GM23338 (cell line): ENCODE data around the gene CEP72. TPM values are rescaled to one million over a fixed set of nuclear protein-coding genes. Genes with fewer than 3 reads are reported as not detected.

ENCODE experiments used
- ATAC-seq: fragments of 200-7000 bp; cut with Tn5 transposase; 3 replicates; pipeline ENCODE4 v1.9.1; 2020
- DNase-seq: peaks from one replicate; pipeline ENCODE4 v3.0.0-alpha.2; 2015; ENCODE audit warnings: low spot score
- H2AFZ ChIP-seq: fragments of 200-600 bp; sonication (generic); 2 replicates; pipeline ENCODE4 v1.8.0; 2016; ENCODE audit warnings: antibody characterized with exemption, mild to moderate bottlenecking, moderate library complexity
- H3F3A ChIP-seq: fragments of 200-600 bp; sonication (generic); replicated peaks from 2 replicates; pipeline ENCODE4 v1.8.0; 2017; ENCODE audit warnings: antibody characterized with exemption, mixed run types, low read depth
- H3K27ac ChIP-seq: fragments of 200-600 bp; sonication (generic); 2 replicates; pipeline ENCODE4 v1.6.1; 2016; ENCODE audit warnings: low read depth
- H3K27me3 ChIP-seq: fragments of 200-600 bp; sonication (generic); 2 replicates; pipeline ENCODE4 v1.8.0; 2016; ENCODE audit warnings: mild to moderate bottlenecking, mixed run types, moderate library complexity; ENCODE audit not compliant: insufficient read depth
- H3K36me3 ChIP-seq: fragments of 200-600 bp; sonication (generic); 2 replicates; pipeline ENCODE4 v1.8.0; 2016; ENCODE audit warnings: mild to moderate bottlenecking; ENCODE audit not compliant: insufficient read depth
- H3K4me1 ChIP-seq: fragments of 200-600 bp; sonication (generic); 2 replicates; pipeline ENCODE4 v1.8.0; 2016; ENCODE audit warnings: mild to moderate bottlenecking, moderate library complexity; ENCODE audit not compliant: insufficient read depth
- H3K4me2 ChIP-seq: fragments of 200-600 bp; sonication (generic); 2 replicates; pipeline ENCODE4 v1.7.1; 2017; ENCODE audit warnings: mixed run types
- H3K4me3 ChIP-seq: fragments of 200-600 bp; sonication (generic); 2 replicates; pipeline ENCODE4 v1.6.1; 2016; ENCODE audit warnings: mixed run types
- H3K79me2 ChIP-seq: fragments of 200-600 bp; sonication (generic); replicated peaks from 2 replicates; pipeline ENCODE4 v1.8.0; 2017; ENCODE audit warnings: mild to moderate bottlenecking; ENCODE audit not compliant: insufficient read depth
- H3K9me2 ChIP-seq: fragments of 200-600 bp; sonication (generic); 2 replicates; pipeline ENCODE4 v1.8.0; 2017; ENCODE audit not compliant: insufficient read depth
- H4K20me1 ChIP-seq: fragments of 200-600 bp; sonication (generic); replicated peaks from 2 replicates; pipeline ENCODE4 v1.8.0; 2017; ENCODE audit warnings: mild to moderate bottlenecking; ENCODE audit not compliant: insufficient read depth
- H3K27ac Mint-ChIP-seq: 2 replicates; pipeline ENCODE4 v1.8.0; 2020; ENCODE audit warnings: inconsistent platforms, mild to moderate bottlenecking, moderate library complexity, mixed read lengths
- H3K27me3 Mint-ChIP-seq: 3 replicates; pipeline ENCODE4 v1.8.0; 2022; ENCODE audit warnings: low read depth, mild to moderate bottlenecking, moderate library complexity, mixed read lengths, inconsistent platforms; ENCODE audit not compliant: insufficient read depth, poor library complexity
- H3K36me3 Mint-ChIP-seq: 3 replicates; pipeline ENCODE4 v1.8.0; 2021; ENCODE audit warnings: low read depth, mild to moderate bottlenecking, inconsistent platforms, moderate library complexity, mixed read lengths
- H3K4me1 Mint-ChIP-seq: 3 replicates; pipeline ENCODE4 v1.8.0; 2020; ENCODE audit warnings: mild to moderate bottlenecking, inconsistent platforms, mixed read lengths
- H3K4me3 Mint-ChIP-seq: 3 replicates; pipeline ENCODE4 v1.8.0; 2021; ENCODE audit warnings: moderate library complexity, mild to moderate bottlenecking, inconsistent platforms, mixed read lengths
- H3K9me3 Mint-ChIP-seq: 3 replicates; pipeline ENCODE4 v1.8.0; 2020; ENCODE audit warnings: moderate library complexity, mild to moderate bottlenecking, inconsistent platforms, mixed read lengths
- CREB1 ChIP-seq: fragments of 250-450 bp; sonication (Bioruptor Pico); IDR thresholded peaks from 2 replicates; pipeline ENCODE4 v1.5.0; 2020; ENCODE audit warnings: low read depth, mild to moderate bottlenecking, moderate library complexity
- EZH2 ChIP-seq: fragments of 200-600 bp; sonication (generic); IDR thresholded peaks from one replicate; pipeline ENCODE4 v1.8.0; 2017; ENCODE audit warnings: antibody characterized with exemption, mild to moderate bottlenecking, low read depth; ENCODE audit not compliant: unreplicated experiment
- EZH2phosphoT487 ChIP-seq: fragments of 200-600 bp; sonication (generic); IDR thresholded peaks from one replicate; pipeline ENCODE4 v1.8.1; 2018; ENCODE audit warnings: antibody characterized with exemption; ENCODE audit not compliant: unreplicated experiment
- JUNB ChIP-seq: IDR thresholded peaks from one replicate; pipeline ENCODE4 v1.6.1; 2016; ENCODE audit warnings: antibody characterized with exemption; ENCODE audit not compliant: unreplicated experiment
- NANOG ChIP-seq: IDR thresholded peaks from 2 replicates; pipeline ENCODE4 v1.6.1; 2016; ENCODE audit warnings: antibody characterized with exemption, borderline replicate concordance
- POLR2AphosphoS5 ChIP-seq: IDR thresholded peaks from 2 replicates; pipeline ENCODE4 v1.6.1; 2016; ENCODE audit warnings: antibody characterized with exemption, low read depth
- STAT1 ChIP-seq: IDR thresholded peaks from one replicate; pipeline ENCODE4 v1.6.1; 2016; ENCODE audit warnings: antibody characterized with exemption; ENCODE audit not compliant: unreplicated experiment
- ZNF114 ChIP-seq: fragments of 250-450 bp; sonication (Bioruptor Pico); IDR thresholded peaks from 2 replicates; pipeline ENCODE4 v1.5.0; 2020; ENCODE audit warnings: mild to moderate bottlenecking, moderate library complexity
- ZNF331 ChIP-seq: fragments of 250-450 bp; sonication (Bioruptor Pico); IDR thresholded peaks from 2 replicates; pipeline ENCODE4 v1.5.0; 2020; ENCODE audit warnings: low read depth, mild to moderate bottlenecking, moderate library complexity
- polyA plus RNA-seq: library from polyadenylated mRNA; unstranded; fragments of >200 nt; fragmentation: Nextera tagmentation; extraction: Ambion mirVana; gene quantifications from 2 replicates; pipeline ENCODE4 v1.2.1, GENCODE V29; 2016
- total RNA-seq: library from RNA; depleted of rRNA; stranded (reverse); fragments of >200 nt; shearing (Covaris generic); gene quantifications from 2 replicates; pipeline ENCODE4 v1.2.3, GENCODE V29; 2014
- TF ChIP-seq, protein P1 (sequence below): IDR thresholded peaks from 2 replicates; pipeline ENCODE4 v1.6.1; 2016; ENCODE audit warnings: antibody characterized with exemption
- TF ChIP-seq, protein P2 (sequence below): fragments of 250-450 bp; sonication (Bioruptor Pico); IDR thresholded peaks from 2 replicates; pipeline ENCODE4 v1.5.0; 2020; ENCODE audit warnings: mild to moderate bottlenecking, moderate library complexity
- TF ChIP-seq, protein P3 (sequence below), 2 experiments: fragments of 200-600 bp in 1 of 2; sonication (generic) in 1 of 2; conservative IDR thresholded peaks; 2 replicates each; pipeline versions ENCODE4 v1.5.1 to v1.6.1; 2016 to 2017; ENCODE audit warnings: antibody characterized with exemption in 2 of 2, low read depth in 2 of 2, mild to moderate bottlenecking in 2 of 2, moderate library complexity in 1 of 2
- TF ChIP-seq, protein P4 (sequence below): IDR thresholded peaks from one replicate; pipeline ENCODE4 v1.6.1; 2018; ENCODE audit warnings: antibody characterized with exemption; ENCODE audit not compliant: unreplicated experiment

CEP72 gene
- total and polyA plus RNA-seq, 2 experiments from 2014 or later = 15.5 to 27.1 TPM

DNA sequence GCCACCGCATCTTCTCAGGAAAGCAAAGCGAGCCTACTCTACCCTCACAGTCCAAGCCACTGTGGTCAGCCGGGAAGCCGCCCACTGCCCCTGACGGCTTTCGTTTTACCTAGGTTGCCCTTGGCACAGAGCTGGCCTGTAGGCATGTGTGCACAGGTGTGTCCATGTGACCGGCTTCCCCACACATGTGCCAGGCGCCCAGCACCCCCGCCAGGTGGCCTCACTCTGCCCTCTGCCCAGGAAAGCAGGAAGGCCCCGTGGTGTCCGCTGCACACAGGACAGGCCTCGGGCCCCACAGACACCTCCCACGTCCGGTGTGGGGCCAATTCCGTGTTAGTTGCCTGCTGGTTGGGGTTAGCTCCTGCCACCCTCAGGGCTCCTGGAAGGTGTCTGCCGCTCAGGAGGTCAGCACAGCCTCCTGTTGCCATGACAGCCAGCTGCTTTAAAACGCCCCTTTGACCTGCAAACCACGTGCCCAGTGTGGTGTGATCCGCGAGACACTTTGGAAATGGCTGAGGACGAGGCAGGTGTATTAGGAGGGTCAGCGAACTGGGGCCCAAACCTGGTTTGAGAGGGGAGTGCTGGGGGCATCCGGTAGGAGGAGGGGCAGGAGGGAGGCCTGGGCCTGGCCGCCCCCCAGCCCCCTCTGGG is 52.3 kb downstream of the CEP72 start:
- ATAC-seq = no peak
- Histone ChIP-seq H3K79me2 (no peaks in the 10 kb centered on the region), H4K20me1 (no peaks in the 10 kb centered on the region; the same call in none of the 2 replicates), H2AFZ (no peak overlapping the region), H3K36me3 (0 out of 2 replicates have a peak, but pooled peaks cover 3% of the 10 kb centered on the region), H3K4me2 (no peak overlapping the region), H3K27ac (no peak overlapping the region), H3K4me3 (no peak overlapping the region), H3K4me1 (no peaks in the 10 kb centered on the region), H3K27me3 (no peaks in the 10 kb centered on the region), H3F3A (no peaks in the 10 kb centered on the region), H3K9me2 (no peaks in the 10 kb centered on the region)
- Mint-ChIP-seq H3K9me3 (no peaks in the 10 kb centered on the region), H3K4me3 (no peak overlapping the region), H3K36me3 (peaks cover 32% of the 10 kb centered on the region), H3K4me1 (no peaks in the 10 kb centered on the region; the same call in 2 of the 3 replicates), H3K27me3 (peaks cover 5% of the 10 kb centered on the region), H3K27ac (no peak overlapping the region)
- no peak for DNase-seq
- TF ChIP-seq, protein P1, sequence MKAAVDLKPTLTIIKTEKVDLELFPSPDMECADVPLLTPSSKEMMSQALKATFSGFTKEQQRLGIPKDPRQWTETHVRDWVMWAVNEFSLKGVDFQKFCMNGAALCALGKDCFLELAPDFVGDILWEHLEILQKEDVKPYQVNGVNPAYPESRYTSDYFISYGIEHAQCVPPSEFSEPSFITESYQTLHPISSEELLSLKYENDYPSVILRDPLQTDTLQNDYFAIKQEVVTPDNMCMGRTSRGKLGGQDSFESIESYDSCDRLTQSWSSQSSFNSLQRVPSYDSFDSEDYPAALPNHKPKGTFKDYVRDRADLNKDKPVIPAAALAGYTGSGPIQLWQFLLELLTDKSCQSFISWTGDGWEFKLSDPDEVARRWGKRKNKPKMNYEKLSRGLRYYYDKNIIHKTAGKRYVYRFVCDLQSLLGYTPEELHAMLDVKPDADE = no peak
- TF ChIP-seq ZNF331 (CRISPR knock-in tag) (no peak), POLR2AphosphoS5 (no peak), STAT1 (no peak), EZH2phosphoT487 (no peak), CREB1 (CRISPR knock-in tag) (no peak), EZH2 (no peak), NANOG (no peak), ZNF114 (CRISPR knock-in tag) (no peak), JUNB (no peak)
- TF ChIP-seq, protein P2, sequence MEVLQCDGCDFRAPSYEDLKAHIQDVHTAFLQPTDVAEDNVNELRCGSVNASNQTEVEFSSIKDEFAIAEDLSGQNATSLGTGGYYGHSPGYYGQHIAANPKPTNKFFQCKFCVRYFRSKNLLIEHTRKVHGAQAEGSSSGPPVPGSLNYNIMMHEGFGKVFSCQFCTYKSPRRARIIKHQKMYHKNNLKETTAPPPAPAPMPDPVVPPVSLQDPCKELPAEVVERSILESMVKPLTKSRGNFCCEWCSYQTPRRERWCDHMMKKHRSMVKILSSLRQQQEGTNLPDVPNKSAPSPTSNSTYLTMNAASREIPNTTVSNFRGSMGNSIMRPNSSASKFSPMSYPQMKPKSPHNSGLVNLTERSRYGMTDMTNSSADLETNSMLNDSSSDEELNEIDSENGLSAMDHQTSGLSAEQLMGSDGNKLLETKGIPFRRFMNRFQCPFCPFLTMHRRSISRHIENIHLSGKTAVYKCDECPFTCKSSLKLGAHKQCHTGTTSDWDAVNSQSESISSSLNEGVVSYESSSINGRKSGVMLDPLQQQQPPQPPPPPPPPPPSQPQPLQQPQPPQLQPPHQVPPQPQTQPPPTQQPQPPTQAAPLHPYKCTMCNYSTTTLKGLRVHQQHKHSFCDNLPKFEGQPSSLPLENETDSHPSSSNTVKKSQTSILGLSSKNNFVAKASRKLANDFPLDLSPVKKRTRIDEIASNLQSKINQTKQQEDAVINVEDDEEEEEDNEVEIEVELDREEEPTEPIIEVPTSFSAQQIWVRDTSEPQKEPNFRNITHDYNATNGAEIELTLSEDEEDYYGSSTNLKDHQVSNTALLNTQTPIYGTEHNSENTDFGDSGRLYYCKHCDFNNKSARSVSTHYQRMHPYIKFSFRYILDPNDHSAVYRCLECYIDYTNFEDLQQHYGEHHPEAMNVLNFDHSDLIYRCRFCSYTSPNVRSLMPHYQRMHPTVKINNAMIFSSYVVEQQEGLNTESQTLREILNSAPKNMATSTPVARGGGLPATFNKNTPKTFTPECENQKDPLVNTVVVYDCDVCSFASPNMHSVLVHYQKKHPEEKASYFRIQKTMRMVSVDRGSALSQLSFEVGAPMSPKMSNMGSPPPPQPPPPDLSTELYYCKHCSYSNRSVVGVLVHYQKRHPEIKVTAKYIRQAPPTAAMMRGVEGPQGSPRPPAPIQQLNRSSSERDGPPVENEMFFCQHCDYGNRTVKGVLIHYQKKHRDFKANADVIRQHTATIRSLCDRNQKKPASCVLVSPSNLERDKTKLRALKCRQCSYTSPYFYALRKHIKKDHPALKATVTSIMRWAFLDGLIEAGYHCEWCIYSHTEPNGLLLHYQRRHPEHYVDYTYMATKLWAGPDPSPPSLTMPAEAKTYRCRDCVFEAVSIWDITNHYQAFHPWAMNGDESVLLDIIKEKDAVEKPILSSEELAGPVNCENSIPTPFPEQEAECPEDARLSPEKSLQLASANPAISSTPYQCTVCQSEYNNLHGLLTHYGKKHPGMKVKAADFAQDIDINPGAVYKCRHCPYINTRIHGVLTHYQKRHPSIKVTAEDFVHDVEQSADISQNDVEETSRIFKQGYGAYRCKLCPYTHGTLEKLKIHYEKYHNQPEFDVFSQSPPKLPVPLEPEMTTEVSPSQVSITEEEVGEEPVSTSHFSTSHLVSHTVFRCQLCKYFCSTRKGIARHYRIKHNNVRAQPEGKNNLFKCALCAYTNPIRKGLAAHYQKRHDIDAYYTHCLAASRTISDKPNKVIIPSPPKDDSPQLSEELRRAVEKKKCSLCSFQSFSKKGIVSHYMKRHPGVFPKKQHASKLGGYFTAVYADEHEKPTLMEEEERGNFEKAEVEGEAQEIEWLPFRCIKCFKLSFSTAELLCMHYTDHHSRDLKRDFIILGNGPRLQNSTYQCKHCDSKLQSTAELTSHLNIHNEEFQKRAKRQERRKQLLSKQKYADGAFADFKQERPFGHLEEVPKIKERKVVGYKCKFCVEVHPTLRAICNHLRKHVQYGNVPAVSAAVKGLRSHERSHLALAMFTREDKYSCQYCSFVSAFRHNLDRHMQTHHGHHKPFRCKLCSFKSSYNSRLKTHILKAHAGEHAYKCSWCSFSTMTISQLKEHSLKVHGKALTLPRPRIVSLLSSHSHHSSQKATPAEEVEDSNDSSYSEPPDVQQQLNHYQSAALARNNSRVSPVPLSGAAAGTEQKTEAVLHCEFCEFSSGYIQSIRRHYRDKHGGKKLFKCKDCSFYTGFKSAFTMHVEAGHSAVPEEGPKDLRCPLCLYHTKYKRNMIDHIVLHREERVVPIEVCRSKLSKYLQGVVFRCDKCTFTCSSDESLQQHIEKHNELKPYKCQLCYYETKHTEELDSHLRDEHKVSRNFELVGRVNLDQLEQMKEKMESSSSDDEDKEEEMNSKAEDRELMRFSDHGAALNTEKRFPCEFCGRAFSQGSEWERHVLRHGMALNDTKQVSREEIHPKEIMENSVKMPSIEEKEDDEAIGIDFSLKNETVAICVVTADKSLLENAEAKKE (CRISPR knock-in tag) = no peak
- TF ChIP-seq, protein P3, sequence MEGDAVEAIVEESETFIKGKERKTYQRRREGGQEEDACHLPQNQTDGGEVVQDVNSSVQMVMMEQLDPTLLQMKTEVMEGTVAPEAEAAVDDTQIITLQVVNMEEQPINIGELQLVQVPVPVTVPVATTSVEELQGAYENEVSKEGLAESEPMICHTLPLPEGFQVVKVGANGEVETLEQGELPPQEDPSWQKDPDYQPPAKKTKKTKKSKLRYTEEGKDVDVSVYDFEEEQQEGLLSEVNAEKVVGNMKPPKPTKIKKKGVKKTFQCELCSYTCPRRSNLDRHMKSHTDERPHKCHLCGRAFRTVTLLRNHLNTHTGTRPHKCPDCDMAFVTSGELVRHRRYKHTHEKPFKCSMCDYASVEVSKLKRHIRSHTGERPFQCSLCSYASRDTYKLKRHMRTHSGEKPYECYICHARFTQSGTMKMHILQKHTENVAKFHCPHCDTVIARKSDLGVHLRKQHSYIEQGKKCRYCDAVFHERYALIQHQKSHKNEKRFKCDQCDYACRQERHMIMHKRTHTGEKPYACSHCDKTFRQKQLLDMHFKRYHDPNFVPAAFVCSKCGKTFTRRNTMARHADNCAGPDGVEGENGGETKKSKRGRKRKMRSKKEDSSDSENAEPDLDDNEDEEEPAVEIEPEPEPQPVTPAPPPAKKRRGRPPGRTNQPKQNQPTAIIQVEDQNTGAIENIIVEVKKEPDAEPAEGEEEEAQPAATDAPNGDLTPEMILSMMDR (conservative IDR thresholded peaks at IDR 0.05; ENCODE audit: low read depth in 2 of 2) = no peak
- TF ChIP-seq, protein P4, sequence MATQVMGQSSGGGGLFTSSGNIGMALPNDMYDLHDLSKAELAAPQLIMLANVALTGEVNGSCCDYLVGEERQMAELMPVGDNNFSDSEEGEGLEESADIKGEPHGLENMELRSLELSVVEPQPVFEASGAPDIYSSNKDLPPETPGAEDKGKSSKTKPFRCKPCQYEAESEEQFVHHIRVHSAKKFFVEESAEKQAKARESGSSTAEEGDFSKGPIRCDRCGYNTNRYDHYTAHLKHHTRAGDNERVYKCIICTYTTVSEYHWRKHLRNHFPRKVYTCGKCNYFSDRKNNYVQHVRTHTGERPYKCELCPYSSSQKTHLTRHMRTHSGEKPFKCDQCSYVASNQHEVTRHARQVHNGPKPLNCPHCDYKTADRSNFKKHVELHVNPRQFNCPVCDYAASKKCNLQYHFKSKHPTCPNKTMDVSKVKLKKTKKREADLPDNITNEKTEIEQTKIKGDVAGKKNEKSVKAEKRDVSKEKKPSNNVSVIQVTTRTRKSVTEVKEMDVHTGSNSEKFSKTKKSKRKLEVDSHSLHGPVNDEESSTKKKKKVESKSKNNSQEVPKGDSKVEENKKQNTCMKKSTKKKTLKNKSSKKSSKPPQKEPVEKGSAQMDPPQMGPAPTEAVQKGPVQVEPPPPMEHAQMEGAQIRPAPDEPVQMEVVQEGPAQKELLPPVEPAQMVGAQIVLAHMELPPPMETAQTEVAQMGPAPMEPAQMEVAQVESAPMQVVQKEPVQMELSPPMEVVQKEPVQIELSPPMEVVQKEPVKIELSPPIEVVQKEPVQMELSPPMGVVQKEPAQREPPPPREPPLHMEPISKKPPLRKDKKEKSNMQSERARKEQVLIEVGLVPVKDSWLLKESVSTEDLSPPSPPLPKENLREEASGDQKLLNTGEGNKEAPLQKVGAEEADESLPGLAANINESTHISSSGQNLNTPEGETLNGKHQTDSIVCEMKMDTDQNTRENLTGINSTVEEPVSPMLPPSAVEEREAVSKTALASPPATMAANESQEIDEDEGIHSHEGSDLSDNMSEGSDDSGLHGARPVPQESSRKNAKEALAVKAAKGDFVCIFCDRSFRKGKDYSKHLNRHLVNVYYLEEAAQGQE = no peak
